Measurements from ENCODE around the gene ARHGEF28.

The ARHGEF28 gene

DNA sequence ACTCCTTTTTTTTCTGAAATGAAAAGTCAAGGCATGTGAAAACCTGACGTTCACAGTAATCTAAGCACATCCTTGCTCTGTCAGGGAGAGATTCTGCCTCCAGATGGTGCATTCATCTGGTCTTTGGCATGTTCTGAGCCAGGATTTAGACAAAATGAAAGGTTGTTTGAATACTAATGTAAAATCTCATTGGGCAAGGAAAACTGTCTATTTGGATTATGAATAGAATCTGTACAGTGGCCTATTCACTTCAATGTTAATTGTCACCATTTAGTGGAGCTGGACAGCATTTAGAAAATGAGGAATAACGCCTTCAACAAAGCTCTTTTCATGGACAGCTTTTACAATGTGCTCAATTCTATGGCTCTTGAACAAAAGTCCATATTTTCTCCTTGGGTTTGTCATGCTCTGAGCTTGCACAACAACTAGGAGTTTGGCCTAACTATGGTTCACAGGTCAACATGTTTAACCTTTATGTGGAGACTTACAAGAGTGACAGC lies 28.9 kb downstream of the ARHGEF28 start:
- DNase-seq = no peak

DNA sequence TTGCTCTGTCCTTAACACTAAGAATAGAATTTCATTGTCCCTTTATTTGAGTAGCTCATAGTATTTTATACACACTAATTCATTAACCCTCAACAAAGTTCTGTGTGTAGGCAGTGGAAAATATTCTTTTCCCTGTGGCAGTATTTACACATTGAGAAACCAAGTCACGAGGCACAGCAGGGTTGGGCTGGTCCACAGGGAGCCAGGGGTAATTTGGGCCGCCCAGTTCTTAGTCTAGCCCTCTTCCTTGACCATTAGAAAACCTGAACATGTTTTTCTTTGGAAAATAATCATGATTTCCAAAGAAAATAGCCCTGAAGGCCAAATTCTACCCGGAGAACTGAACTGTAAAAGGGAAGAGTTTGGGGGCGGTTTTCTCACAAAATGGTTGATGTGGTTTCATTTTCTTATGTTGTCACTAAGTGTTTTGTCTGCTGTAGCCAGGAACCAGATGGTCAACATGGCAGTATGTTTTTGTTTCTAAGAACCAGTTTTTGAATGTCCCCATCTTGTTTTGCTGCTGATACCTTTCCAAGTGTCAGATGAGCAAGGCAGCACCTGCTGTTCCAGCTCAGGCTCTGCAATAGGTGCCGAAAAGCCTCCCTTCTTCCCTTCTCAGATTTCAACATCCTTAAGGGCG lies 29.6 kb downstream of the ARHGEF28 start:
- DNase-seq = no peak

DNA sequence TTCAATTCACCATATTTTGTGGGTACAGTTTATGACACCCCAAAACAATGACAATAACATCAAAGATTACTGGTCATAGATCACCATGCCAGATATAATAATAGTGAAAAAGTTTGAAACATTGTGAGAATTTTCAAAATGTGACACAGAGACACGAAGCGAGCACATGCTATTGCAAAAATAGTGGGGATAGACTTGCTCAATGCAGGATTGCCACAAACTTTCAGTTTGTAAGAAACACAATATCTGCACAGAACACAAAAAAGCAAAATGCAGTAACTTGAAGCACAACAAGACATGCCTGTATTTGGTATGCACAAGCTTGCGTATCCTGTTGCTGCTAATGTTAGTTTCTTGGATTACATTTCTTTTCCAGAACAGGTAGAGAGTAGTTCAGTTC lies 35.8 kb downstream of the ARHGEF28 start:
- no peak for DNase-seq

DNA sequence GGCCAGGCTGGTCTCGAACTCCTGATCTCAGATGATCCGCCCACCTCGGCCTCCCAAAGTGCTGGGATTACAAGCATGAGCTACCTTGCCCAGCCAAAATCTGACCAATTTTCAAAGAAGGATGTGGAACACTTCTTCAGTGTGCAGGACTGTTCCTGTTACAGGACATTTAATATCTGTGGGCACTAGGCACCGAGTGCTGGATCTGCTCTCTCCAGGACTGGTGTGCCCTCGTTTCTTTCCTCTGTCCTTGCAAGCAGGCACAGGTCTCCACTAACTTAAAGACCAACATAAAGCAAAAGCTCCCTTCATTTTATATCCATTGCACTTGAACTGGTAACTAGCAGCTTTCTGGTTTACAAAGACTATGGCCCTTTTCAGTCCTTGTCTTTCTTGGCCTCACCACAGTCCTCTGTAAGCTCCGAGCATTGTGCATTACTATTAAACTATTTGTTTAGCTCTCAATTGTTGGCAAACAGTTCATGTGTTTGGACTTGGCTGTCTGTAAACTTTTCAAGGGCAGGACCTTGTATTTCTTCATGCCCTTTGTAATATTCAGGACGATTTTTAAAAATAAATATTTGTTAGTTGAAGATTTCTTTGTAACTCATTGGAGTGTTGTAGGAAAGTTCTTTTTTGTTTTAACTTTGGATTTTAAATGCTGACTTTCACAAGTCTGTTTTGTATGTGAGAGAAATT lies 37.3 kb downstream of the ARHGEF28 start:
- DNase-seq = no peak

DNA sequence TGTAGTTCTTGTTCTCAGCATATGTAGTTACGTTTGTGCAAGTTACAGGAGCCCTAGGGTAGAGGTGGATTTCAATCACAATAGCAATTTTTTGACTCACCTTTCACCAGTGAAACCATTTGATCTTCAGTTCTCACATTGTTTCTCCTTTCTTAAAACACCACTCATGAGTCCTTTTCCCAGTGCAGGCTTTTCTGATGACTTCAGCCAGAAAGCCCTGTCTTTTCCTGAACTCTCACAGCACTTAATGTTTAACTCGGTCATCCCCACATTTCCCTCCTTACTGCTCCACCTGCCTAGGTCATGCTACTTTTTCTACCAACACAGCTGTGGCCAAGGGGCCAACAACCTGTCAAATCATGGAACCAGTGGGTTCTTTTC lies 37.9 kb downstream of the ARHGEF28 start:
- no peak for DNase-seq

DNA sequence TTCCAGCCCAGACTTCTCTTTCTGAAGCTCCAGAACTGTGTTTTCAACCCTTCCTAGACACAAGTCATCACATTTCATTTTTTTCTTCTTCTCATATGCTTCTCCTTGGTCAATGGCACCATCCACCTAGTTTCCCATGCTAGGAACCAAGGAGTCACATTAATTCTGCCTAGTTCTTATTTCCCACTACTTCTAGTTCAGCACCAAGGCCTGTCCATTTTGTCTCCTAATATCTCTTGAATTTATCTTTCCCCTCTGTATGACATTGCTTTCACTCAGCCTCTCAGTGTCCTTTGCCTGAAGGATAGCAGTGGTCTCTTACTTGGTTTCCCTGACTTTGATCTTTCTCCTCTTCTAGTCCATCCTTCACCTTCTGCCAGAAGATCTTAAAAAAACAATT lies 38.8 kb downstream of the ARHGEF28 start:
- DNase-seq = no peak

DNA sequence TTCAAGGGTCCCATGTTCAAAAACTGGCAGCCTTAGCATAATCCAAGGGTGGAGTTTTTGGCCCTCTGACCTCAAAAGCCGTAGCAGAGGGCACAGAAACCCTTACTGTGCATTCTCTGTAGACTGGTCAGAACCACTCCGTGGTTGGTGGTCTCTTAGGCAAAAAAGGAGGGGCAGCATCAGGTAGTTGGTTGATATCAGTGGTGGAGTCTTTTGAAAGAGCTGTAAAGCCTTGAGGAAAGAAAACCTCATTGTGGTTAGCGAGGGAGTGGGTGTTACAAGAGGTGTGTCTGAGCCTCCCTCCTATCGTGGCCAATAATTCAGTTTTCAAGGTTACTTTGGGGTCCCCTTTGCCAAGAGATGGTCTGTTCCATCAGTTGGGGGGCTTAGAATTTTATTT lies 40.9 kb downstream of the ARHGEF28 start:
- no peak for DNase-seq

DNA sequence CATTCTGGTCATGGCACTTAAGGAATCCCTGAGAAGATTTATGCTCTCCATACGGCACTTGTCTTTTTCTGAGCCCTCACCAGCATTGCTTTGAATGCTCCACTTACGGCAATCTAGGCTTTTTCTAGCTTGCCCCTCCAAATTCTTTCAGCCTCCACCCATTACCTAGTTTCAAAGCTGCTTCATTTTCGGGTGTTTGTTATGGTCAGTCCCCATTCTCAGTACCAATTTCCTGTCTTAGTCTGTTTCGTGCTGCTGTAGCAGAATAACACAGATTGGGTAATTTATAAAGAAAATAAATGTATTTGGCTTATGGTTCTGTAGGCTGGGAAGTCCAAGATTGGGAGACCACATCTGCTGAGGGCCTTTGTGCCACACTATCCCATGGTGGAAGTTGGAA lies 42.0 kb downstream of the ARHGEF28 start:
- no peak for DNase-seq

DNA sequence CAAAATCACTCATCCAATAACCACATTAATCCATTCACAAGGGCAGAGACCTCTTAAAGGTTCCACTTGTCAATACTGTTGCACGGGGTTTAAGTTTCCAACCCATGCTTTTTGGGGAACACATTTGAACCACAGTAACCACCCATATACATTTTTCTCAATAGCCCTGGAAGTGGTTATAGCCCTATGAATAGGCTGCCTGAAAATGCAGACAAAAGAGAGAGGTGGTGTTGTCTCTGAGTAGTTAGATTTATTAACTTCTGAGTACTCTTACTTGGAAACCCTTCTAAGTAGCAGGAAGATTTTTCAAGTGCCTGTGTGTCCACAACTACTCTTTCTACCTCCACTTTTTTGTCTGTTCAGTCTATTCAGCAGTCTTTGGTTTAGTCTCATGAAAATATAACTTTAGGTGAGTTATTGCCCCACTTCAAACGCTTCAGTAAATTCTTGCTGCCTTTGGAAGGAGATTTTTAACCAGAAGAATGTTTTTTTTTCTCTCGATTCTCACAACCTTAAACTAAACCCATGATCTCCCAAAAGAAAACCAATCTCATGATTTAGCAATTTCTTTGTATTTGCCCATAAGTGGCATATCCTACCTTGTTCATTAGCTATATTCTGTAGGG lies 42.6 kb downstream of the ARHGEF28 start:
- DNase-seq = no peak

DNA sequence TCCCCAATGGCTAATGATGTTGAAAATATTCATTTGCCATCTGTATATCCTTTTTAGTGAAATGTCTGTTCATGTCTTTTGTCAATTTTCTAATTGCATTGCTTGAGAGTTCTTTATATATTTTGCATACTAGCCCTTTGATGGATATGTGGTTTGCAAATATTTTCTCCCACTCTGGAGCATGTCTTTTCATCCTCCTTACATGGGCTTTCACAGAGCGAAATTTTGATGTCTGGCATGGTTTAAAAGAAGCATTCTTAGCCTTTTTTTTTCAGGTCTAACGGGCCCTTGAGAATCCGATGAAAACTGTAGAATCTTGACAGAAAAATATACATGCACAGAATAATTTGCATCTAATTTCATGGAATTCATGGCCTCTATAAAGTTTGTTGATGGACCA lies 44.7 kb downstream of the ARHGEF28 start:
- DNase-seq = no peak

DNA sequence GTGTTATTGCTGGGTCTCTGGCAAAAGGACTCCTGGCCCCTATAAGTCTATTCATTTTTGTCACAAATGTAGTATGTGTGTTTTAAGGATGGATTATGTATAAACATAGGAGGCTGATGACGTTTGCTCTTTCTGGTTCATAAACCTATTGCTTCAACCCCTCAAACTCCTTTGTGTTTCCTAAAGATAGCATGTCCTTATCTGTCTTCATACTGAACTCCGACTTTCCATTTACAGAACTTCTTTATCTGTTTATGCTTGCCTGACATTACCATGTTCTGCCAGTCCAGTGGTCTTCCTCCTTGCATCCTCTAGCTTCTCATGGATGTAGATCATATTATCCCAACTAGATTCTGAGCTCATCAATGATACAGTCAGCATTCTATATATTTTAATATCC lies 46.1 kb downstream of the ARHGEF28 start:
- DNase-seq = no peak

DNA sequence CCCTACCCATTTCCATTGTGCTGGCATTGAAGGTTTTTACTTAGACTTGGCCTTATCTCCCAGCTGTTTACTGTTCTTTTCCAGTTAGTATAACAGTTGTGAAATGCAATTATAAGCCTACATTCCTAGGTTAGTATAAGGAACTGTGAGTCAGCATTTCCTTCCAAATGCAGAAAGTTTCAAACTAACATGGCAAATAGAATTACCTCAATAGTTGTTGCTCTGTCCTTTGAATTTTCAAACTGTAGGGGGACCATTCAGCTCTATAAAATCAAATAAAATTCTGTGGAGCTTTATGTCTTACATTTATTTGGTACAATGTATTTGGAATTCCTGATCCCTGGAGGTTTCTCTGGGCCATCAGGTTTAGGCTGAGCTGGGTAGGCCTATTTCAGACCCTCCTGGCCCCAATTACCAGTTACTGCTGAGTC lies 47.2 kb downstream of the ARHGEF28 start:
- DNase-seq = no peak

DNA sequence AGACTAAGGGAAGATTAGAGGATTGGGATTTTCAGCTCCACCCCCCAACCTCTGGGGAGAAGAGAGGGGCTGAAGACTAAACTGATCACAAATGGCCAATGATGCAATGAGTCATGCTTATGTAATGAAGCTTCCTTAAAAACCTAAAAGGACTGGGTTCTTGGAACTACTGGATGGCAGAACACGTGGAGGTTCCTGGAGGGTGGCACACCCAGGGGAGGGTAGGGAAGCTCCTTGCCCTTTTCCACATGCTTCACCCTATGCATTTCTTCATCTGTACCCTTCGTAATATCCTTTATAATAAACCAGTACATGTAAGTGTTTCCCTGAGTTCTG lies 48.6 kb downstream of the ARHGEF28 start:
- DNase-seq = no peak

DNA sequence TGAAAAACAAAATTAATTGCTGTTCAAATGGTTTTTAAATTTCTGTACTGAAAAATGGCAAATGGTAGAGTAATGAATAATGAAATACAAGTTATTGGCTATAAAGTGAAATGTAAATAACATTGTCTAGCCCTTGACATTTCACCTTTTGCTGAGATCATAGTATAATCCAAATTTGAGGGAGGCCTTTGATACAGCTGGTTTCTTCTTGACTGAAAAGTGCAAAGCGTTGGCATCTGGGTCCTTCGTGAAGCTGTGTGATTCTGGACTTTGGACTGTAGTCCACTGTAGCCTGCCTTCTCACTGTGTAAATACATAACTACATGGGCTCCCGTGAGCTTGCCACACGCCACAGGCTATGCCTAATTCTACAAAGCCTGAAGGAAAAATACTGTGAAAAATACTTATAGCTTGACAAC lies 52.3 kb downstream of the ARHGEF28 start:
- no peak for DNase-seq

DNA sequence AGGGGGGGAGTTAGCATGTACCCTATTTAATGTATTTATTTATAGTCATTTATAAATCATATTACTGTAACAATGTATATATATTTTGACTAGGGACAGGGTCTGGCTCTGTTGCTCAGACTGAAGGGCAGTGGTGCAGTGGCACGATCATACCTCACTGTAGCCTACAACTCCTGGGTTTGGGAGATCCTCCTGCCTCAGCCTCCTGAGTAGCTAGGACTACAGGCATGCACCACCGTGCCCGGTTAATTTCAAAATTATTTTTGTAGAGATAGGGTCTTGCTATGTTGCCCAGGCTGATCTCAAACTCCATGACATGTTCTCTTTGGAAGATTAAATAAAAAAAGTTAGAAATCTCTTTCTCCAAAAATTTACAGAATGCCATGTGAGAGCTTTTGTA lies 52.8 kb downstream of the ARHGEF28 start:
- DNase-seq = no peak

DNA sequence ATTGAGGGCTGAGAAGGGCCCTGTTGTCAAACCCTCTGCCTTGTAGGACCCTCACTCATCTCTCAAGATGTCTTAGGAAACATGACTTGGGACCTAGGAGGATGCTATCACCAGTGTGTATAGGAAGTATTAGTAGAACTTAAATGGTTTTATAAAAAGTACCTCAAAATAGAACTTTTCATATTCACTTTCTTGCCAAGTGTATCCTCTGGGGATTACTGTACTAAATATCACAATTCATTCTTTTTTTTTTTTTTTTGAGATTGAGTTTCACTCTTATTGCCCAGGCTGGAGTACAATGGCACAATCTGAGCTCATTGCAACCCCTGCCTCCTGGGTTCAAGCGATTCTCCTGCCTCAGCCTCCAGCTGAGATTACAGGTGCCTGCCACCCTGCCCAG lies 56.2 kb downstream of the ARHGEF28 start:
- DNase-seq = no peak

DNA sequence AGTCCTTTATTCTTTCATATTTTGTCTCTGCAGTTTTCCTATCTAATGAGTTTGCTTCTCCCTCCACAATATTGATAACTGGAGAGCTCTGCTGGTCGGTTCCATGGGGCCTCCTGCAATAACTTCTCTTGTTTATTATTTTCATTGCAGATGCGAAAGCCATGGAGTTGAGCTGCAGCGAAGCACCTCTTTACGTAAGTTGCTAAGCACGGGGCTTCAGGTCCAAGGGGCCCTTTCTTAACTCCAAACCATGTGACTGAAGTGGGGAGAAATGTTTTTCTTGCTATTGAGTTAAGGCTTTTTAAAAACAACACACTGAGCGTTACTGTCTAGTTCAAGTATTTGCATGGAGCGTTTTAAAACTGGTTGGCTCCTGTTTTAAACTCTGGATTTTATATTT lies 58.7 kb downstream of the ARHGEF28 start:
- no peak for DNase-seq

DNA sequence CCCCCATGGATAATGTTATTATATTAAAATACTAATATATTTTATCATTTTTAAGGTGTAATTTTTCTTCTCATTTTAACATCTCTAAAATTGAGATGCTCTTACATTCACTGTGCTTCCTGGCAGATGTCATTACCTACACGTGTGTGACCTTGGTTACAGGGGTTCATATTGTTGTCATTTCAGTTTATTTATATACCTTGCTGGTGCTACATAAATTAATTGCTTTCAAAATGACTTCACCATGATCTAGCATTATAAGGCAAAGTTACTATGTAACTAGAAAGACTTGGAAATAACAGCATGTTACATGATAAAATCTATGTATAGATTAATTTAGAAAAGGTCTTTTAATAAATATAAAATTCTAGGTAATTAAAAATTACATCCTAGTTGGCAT lies 60.9 kb downstream of the ARHGEF28 start:
- no peak for DNase-seq

DNA sequence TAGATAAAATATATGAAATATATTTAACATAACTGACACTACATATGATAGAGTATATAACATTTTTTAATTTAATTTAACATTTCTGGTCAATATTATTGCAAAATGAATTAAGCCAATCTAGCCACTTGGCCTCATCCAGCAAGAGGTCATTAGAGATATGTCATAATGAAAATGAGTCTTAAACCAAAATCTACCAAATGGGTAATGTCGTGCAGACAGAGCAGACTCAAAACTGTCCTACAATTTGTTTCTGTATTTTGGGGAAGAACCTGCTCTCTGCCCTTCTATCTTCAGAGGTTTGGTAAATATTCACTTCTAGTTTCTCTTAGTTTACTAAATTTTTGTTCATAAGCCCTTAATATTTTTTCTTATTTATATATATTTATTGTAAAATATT lies 61.4 kb downstream of the ARHGEF28 start:
- DNase-seq = no peak

DNA sequence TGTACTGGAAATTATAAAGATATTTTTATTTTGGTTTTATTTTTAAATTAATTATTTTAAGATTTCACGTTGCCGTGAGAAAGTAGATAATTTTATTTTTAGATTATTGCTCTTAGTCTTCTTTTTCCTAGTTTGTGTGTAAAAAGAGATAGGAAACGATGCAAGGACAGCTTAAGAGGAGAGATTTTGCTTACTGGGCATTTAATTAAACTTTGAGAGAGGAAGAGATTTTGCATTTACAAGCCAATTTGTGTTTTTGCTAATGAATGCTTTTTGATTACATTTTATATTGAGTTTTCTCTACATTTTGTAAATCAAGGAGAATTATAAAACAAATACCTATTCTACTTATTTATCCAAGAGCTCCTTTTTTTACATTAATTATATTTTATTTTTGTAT lies 64.0 kb downstream of the ARHGEF28 start:
- DNase-seq = no peak

DNA sequence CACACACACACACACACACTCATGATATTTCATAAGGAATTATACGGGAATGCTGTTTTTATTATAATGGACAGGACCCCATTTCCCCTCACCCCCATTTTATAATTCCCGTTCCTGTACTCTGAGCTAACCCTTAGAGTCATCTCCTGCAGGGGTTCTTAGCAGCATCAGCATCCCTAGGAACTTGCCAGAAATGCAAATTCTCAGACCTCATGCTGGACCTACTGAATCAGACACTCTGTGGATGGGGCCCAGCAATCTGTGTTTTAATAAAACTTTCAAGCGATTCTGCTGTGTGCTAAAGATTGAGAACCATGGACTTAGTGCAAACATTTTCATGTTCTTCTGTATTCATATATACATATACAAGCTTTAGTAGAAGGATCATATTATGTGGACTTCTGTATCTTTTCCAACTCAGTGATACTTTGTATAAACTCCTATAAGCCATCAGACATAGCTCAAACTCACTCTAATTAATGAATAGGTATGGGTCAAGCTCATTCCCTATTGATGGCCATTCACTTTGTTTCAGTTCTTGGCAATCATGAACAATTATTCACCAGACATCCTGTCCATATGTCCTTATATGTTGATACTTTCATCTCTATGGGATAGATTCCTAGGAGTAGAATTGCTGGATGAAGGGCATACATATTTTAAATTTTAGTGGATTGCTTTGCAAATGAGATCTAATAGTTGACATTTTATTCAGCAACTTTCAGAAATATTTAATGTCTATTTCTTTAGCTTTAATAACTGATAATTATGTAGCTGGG lies 65.5 kb downstream of the ARHGEF28 start:
- DNase-seq = no peak

DNA sequence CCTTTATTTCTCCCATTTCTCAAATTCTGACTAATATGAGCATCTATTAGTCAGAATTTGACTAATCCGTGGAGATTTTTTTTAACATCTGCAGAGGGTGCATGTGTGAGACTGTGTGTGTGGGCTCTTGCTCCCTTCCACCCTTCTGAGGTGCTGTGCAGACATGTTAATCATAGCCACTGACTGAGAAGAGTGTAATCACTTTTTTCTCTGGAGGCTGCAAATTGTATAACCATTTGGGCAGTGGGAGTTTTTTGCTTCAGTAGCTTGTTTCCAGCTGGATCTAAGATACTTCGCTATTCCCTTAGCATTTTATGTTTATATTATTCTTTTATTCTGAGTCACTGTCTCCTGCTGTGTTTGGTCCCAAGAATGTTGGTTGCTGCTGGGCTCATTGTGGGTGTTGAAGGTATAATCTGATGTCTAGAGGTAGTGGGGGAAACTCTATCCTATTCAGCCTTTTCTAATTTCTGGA lies 66.2 kb downstream of the ARHGEF28 start:
- DNase-seq = no peak

DNA sequence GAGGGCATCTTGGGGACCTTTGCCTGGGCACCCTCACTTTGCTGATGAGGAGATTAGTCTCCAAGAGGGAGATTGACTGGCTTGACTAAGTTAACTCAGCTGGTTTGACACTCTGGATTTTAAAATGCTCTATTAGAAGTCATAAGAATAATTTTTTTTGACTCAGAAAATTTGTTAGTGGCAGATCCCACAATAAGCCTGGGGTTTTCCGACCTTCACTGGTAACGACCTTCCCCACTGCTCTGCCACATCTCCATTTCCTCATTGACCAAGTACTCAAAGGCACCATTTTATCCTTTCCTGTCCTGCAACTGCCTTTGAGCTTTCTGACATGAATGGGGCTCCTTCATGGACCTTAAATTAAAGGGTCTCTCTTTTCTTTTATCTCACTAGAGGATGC lies 67.0 kb downstream of the ARHGEF28 start:
- no peak for DNase-seq

Data from right hindlimb (tissue), 1 donor.